Keratinocyte (primary cell): ENCODE results near the gene DLG2. TPM values are rescaled to one million over a fixed set of nuclear protein-coding genes. Genes with fewer than 3 reads are reported as not detected.

Experiments
- DNase-seq: peaks from one replicate; pipeline ENCODE4 v3.0.0-alpha.2; 2011; ENCODE audit warnings: low read depth, missing footprints, low spot score
- FAIRE-seq: peaks from 2 replicates; lab custom pipeline; 2011; peaks lifted over from hg19 to GRCh38; lab: Jason Lieb, UNC
- H2AFZ ChIP-seq: 2 replicates; pipeline ENCODE4 v1.6.0; 2012; ENCODE audit warnings: low read length, control low read depth, inconsistent platforms; ENCODE audit not compliant: control insufficient read depth
- H3K27ac ChIP-seq: 2 replicates; pipeline ENCODE4 v1.5.1; 2011; ENCODE audit warnings: low read length; ENCODE audit not compliant: control insufficient read depth, insufficient read depth
- H3K27me3 ChIP-seq: 3 replicates; pipeline ENCODE4 v1.6.0; 2011; ENCODE audit warnings: low read length; ENCODE audit not compliant: control insufficient read depth, insufficient read depth; ENCODE audit errors: extremely low read depth
- H3K36me3 ChIP-seq, 2 experiments: 2 replicates in 1 of 2; 3 replicates in 1 of 2; pipeline ENCODE4 v1.5.1; 2011; ENCODE audit warnings: low read length in 2 of 2, mild to moderate bottlenecking in 1 of 2; ENCODE audit not compliant: control insufficient read depth in 2 of 2, insufficient read depth in 2 of 2; ENCODE audit errors: extremely low read depth in 1 of 2
- H3K4me1 ChIP-seq: 3 replicates; pipeline ENCODE4 v1.5.1; 2011; ENCODE audit warnings: low read length; ENCODE audit not compliant: control insufficient read depth, insufficient read depth; ENCODE audit errors: extremely low read depth
- H3K4me2 ChIP-seq: 3 replicates; pipeline ENCODE4 v1.6.0; 2011; ENCODE audit warnings: low read depth, low read length; ENCODE audit not compliant: control insufficient read depth, insufficient read depth; ENCODE audit errors: extremely low read depth
- H3K4me3 ChIP-seq, 3 experiments: fragments of 200-600 bp in 1 of 3; sonication (generic) in 1 of 3; 2 replicates in 2 of 3; 3 replicates in 1 of 3; pipeline ENCODE4 v1.5.1; 2011 to 2016; ENCODE audit warnings: low read length in 3 of 3, mild to moderate bottlenecking in 3 of 3, control low read depth in 2 of 3, inconsistent platforms in 1 of 3, low read depth in 1 of 3, mixed read lengths in 1 of 3, mixed run types in 1 of 3, moderate library complexity in 1 of 3; ENCODE audit not compliant: control insufficient read depth in 2 of 3, insufficient read depth in 2 of 3; ENCODE audit errors: extremely low read depth in 1 of 3
- H3K79me2 ChIP-seq: 2 replicates; pipeline ENCODE4 v1.6.0; 2012; ENCODE audit warnings: low read length; ENCODE audit not compliant: control insufficient read depth, insufficient read depth
- H3K9ac ChIP-seq: 3 replicates; pipeline ENCODE4 v1.6.0; 2011; ENCODE audit warnings: low read length; ENCODE audit not compliant: control insufficient read depth, insufficient read depth; ENCODE audit errors: extremely low read depth
- H3K9me1 ChIP-seq: 3 replicates; pipeline ENCODE4 v1.6.0; 2011; ENCODE audit warnings: low read length; ENCODE audit not compliant: control insufficient read depth, insufficient read depth; ENCODE audit errors: extremely low read depth
- H3K9me3 ChIP-seq: 2 replicates; pipeline ENCODE4 v1.5.1; 2012; ENCODE audit warnings: low read depth, low read length; ENCODE audit not compliant: control insufficient read depth
- H4K20me1 ChIP-seq: 3 replicates; pipeline ENCODE4 v1.6.0; 2011; ENCODE audit warnings: low read length; ENCODE audit not compliant: control insufficient read depth, insufficient read depth; ENCODE audit errors: extremely low read depth
- EZH2 ChIP-seq: IDR thresholded peaks from one replicate; pipeline ENCODE4 v1.6.1; 2012; ENCODE audit warnings: inconsistent platforms, mild to moderate bottlenecking, low read length, moderate library complexity
- dilution Hi-C: fragments of 300-500 bp; cut with MboI; formaldehyde crosslinking; loops from one replicate; pipeline ENCODE4 v1.7.0; 2020; ENCODE audit warnings: low sequenced_read_pairs; ENCODE audit not compliant: extremely low pct_ligation_motif_present
- polyA plus RNA-seq, 5 experiments: library from polyadenylated mRNA; depleted of rRNA in 3 of 5; stranded (reverse) in 3 of 5; stranded (forward) in 1 of 5; unstranded in 1 of 5; fragments of >200 nt; gene quantifications; 1 replicate in 1 of 5; 2 replicates in 3 of 5; 3 replicates in 1 of 5; pipeline versions ENCODE4 v1.2.1 to v1.2.3, GENCODE V29; 2011 to 2012; ENCODE audit warnings: missing spikeins in 2 of 5, low read depth in 1 of 5, low replicate concordance in 1 of 5
- TF ChIP-seq, protein P1 (sequence below), 3 experiments: IDR thresholded peaks in 1 of 3; conservative IDR thresholded peaks in 1 of 3; optimal IDR thresholded peaks in 1 of 3; 2 replicates in 2 of 3; 3 replicates in 1 of 3; pipeline versions ENCODE3 to v1.5.1; 2011; ENCODE audit warnings: low read length in 3 of 3, mild to moderate bottlenecking in 3 of 3, moderate library complexity in 2 of 3, control low read depth in 1 of 3, inconsistent platforms in 1 of 3; ENCODE audit not compliant: insufficient read depth in 2 of 3; ENCODE audit errors: extremely low read depth in 1 of 3

Gene DLG2
- polyA plus RNA-seq, 1 donor (not counting 4 experiments of a cell fraction or from before 2014, with no cell fraction given): 0.55 TPM

DNA sequence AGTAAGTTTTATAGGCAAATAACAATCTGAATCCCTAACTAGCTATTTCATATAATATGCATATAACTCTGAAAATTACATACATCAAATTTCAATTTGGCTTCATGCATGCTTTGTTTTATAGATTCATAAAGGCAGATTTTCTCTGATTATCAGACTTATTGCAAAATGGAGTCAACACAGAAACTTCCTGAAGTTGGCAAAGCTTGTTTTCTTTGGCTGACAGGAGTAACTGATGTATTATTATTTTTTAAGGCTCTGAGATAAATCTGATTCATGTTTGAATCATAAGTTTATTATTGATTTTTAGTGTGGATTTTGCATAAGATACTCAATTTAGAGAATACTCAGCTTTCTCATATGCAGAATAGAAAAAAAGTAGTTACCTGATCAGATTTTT, 1984.6 kb downstream of the DLG2 start:
- H3K36me3 ChIP-seq: no peaks in the 10 kb centered on the region
- H3K79me2 ChIP-seq: no peaks in the 10 kb centered on the region
- H3K27ac ChIP-seq: no peak overlapping the region
- FAIRE-seq (no peak), DNase-seq (no peak)
- TF ChIP-seq EZH2: no peak
- TF ChIP-seq, protein P1, sequence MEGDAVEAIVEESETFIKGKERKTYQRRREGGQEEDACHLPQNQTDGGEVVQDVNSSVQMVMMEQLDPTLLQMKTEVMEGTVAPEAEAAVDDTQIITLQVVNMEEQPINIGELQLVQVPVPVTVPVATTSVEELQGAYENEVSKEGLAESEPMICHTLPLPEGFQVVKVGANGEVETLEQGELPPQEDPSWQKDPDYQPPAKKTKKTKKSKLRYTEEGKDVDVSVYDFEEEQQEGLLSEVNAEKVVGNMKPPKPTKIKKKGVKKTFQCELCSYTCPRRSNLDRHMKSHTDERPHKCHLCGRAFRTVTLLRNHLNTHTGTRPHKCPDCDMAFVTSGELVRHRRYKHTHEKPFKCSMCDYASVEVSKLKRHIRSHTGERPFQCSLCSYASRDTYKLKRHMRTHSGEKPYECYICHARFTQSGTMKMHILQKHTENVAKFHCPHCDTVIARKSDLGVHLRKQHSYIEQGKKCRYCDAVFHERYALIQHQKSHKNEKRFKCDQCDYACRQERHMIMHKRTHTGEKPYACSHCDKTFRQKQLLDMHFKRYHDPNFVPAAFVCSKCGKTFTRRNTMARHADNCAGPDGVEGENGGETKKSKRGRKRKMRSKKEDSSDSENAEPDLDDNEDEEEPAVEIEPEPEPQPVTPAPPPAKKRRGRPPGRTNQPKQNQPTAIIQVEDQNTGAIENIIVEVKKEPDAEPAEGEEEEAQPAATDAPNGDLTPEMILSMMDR (optimal IDR thresholded peaks at IDR 0.05 in 1 of 3, IDR thresholded peaks at IDR 0.05 in 1 of 3, conservative IDR thresholded peaks at IDR 0.05 in 1 of 3; ENCODE audit: extremely low read depth in 1 of 3, insufficient read depth in 2 of 3, low read length in 3 of 3): no peak
- H2AFZ ChIP-seq: no peak overlapping the region
- no peaks in the 10 kb centered on the region for H3K9me1 ChIP-seq
- H3K4me2 ChIP-seq: no peak overlapping the region
- dilution Hi-C loops: no loop called here
- H3K9ac ChIP-seq: no peak overlapping the region
- peaks cover 4% of the 10 kb centered on the region for H3K27me3 ChIP-seq
- no peak overlapping the region for H3K4me3 ChIP-seq
- no peaks in the 10 kb centered on the region for H3K4me1 ChIP-seq
- H4K20me1 ChIP-seq: no peaks in the 10 kb centered on the region
- H3K9me3 ChIP-seq: no peaks in the 10 kb centered on the region

DNA sequence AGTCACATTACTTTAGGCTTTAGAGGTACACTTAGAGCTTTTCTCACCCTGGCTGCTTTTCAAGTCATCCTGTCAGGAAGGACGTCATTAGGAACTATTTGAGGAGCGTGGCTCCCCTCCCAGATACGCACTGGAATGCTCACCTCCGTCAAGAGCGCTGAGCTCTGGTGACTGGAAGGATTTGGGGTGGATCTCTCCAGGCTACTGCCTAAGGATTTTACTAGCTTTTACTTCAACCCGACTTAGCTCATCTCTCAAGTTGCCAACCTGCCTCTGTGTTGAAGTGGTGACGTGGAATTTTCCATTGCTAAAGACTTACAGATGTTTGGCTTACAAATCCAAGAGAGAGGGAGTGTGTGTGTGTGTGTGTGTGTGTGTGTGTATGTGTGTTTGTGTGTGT, 1985.6 kb downstream of the DLG2 start:
- no peak overlapping the region for H3K9ac ChIP-seq
- no peaks in the 10 kb centered on the region for H3K79me2 ChIP-seq
- no peaks in the 10 kb centered on the region for H3K9me1 ChIP-seq
- TF ChIP-seq, protein P1 (optimal IDR thresholded peaks at IDR 0.05 in 1 of 3, IDR thresholded peaks at IDR 0.05 in 1 of 3, conservative IDR thresholded peaks at IDR 0.05 in 1 of 3; ENCODE audit: extremely low read depth in 1 of 3, insufficient read depth in 2 of 3, low read length in 3 of 3): no peak
- TF ChIP-seq EZH2: no peak
- H3K4me1 ChIP-seq: no peaks in the 10 kb centered on the region
- DNase-seq (no peak), FAIRE-seq (no peak)
- H3K27ac ChIP-seq: no peak overlapping the region
- H4K20me1 ChIP-seq: no peaks in the 10 kb centered on the region
- no peak overlapping the region for H2AFZ ChIP-seq
- no peaks in the 10 kb centered on the region for H3K9me3 ChIP-seq
- H3K4me3 ChIP-seq: no peak overlapping the region
- dilution Hi-C loops: no loop called here
- no peak overlapping the region for H3K4me2 ChIP-seq
- H3K27me3 ChIP-seq: peaks cover 2% of the 10 kb centered on the region
- no peaks in the 10 kb centered on the region for H3K36me3 ChIP-seq
